HepG2 (cell line): Measurements from ENCODE around the gene PIANP. TPM values are rescaled to one million over a fixed set of nuclear protein-coding genes. Genes with fewer than 3 reads are reported as not detected.
A peak's percentile ranks its signal among the peaks of the same experiment; 100 is the strongest.

ENCODE experiments used
- AKNA ChIP-seq: sonication (generic); formaldehyde crosslinking; IDR thresholded peaks from 2 replicates; pipeline ENCODE4 v1.4.0; 2020; ENCODE audit warnings: missing genetic modification reagents, borderline replicate concordance
- MIXL1 ChIP-seq: IDR thresholded peaks from 2 replicates; pipeline ENCODE4 v1.6.1; 2016
- NFAT5 ChIP-seq: sonication (generic); formaldehyde crosslinking; IDR thresholded peaks from 2 replicates; pipeline ENCODE4 v1.4.0; 2020; ENCODE audit warnings: missing genetic modification reagents
- NFE2L1 ChIP-seq: sonication (generic); formaldehyde crosslinking; IDR thresholded peaks from 2 replicates; pipeline ENCODE4 v1.4.0; 2020; ENCODE audit warnings: missing genetic modification reagents, mild to moderate bottlenecking, borderline replicate concordance
- PLRG1 ChIP-seq: fragments of 450-650 bp; conservative IDR thresholded peaks from 2 replicates; pipeline ENCODE4 v1.6.1; 2016
- PLSCR1 ChIP-seq: sonication (generic); formaldehyde crosslinking; IDR thresholded peaks from 2 replicates; pipeline ENCODE4 v1.5.0; 2020; ENCODE audit warnings: missing genetic modification reagents, mild to moderate bottlenecking, borderline replicate concordance
- SP4 ChIP-seq: sonication (generic); formaldehyde crosslinking; IDR thresholded peaks from 2 replicates; pipeline ENCODE4 v1.8.1; 2023; ENCODE audit warnings: mild to moderate bottlenecking, missing genetic modification reagents
- TGIF2 ChIP-seq: IDR thresholded peaks from 2 replicates; pipeline ENCODE4 v1.6.1; 2016; ENCODE audit warnings: control low read depth, missing compliant biosample characterization
- ZFP91 ChIP-seq: sonication (generic); formaldehyde crosslinking; IDR thresholded peaks from 2 replicates; pipeline ENCODE4 v1.9.0; 2022; ENCODE audit warnings: missing genetic modification reagents, mild to moderate bottlenecking, borderline replicate concordance
- ZMAT3 ChIP-seq: sonication (generic); formaldehyde crosslinking; conservative IDR thresholded peaks from 2 replicates; pipeline ENCODE4 v1.7.0; 2021; ENCODE audit warnings: missing genetic modification reagents
- ZNF17 ChIP-seq: sonication (generic); formaldehyde crosslinking; IDR thresholded peaks from 2 replicates; pipeline ENCODE4 v1.5.0; 2020; ENCODE audit warnings: mild to moderate bottlenecking, missing genetic modification reagents
- ZNF576 ChIP-seq: sonication (generic); formaldehyde crosslinking; IDR thresholded peaks from 2 replicates; pipeline ENCODE4 v1.4.0; 2020; ENCODE audit warnings: mild to moderate bottlenecking, missing genetic modification reagents
- polyA plus RNA-seq, 8 experiments: library from polyadenylated mRNA; depleted of rRNA in 3 of 8; stranded (reverse) in 7 of 8; unstranded in 1 of 8; fragments of >200 nt; fragmentation: Illumina TruSeq in 4 of 8; extraction: Trizol in 4 of 8; gene quantifications; 2 replicates each; pipeline versions ENCODE4 v1.2.1 to v1.2.3, GENCODE V29; 2011 to 2016; ENCODE audit warnings: low read depth in 4 of 8, missing spikeins in 1 of 8, mixed read lengths in 1 of 8; ENCODE audit not compliant: insufficient read depth in 1 of 8
- total RNA-seq, 5 experiments: library from RNA; depleted of rRNA; stranded (reverse); fragments of >200 nt; fragmentation: Illumina TruSeq; extraction: Trizol; gene quantifications; 2 replicates each; pipeline ENCODE4 v1.2.3, GENCODE V29; 2016; ENCODE audit warnings: low read depth in 1 of 5

Gene PIANP
- total and polyA plus RNA-seq, 2 of the 13 experiments (the other 11 are each of a cell fraction or from before 2014, with no cell fraction given) = not detected

- TF ChIP-seq NFAT5 (CRISPR knock-in tag) (peak; percentile 86), PLSCR1 (no peak), ZMAT3 (CRISPR knock-in tag) (peak; percentile 90), ZNF17 (CRISPR knock-in tag) (peak; percentile 96), ZNF576 (CRISPR knock-in tag) (peak; percentile 77), NFE2L1 (CRISPR knock-in tag) (no peak), MIXL1 (CRISPR knock-in tag) (peak; percentile 74; the same call in 1 of the 2 replicates), PLRG1 (no peak), ZFP91 (CRISPR knock-in tag) (peak; percentile 99), AKNA (CRISPR knock-in tag) (no peak), TGIF2 (CRISPR knock-in tag) (0 out of 2 replicates have a peak, but pooled peaks have one; percentile 63), SP4 (CRISPR knock-in tag) (peak; percentile 81)
These were observed 23.2 kb upstream of the PIANP start, which contains the start of gene COPS7A (continued) for GRCh38 chr12:6723607-6724408.
